HepG2 (cell line): Measurements from ENCODE around the gene CAPN10. TPM values are rescaled to one million over a fixed set of nuclear protein-coding genes. Genes with fewer than 3 reads are reported as not detected.

Experiments
- CERS6 ChIP-seq: sonication (generic); formaldehyde crosslinking; IDR thresholded peaks from 2 replicates; pipeline ENCODE4 v1.5.0; 2020; ENCODE audit warnings: missing genetic modification reagents
- E2F5 ChIP-seq: sonication (generic); formaldehyde crosslinking; conservative IDR thresholded peaks from 2 replicates; pipeline ENCODE4 v1.4.0; 2020; ENCODE audit warnings: missing genetic modification reagents
- ELF4 ChIP-seq: sonication (generic); formaldehyde crosslinking; IDR thresholded peaks from 2 replicates; pipeline ENCODE4 v1.5.0; 2020; ENCODE audit warnings: missing genetic modification reagents, mild to moderate bottlenecking, moderate library complexity, borderline replicate concordance
- ETV5 ChIP-seq: IDR thresholded peaks from 2 replicates; pipeline ENCODE4 v1.6.1; 2018; ENCODE audit warnings: missing biosample characterization, missing genetic modification reagents, inconsistent platforms, borderline replicate concordance
- GLMP ChIP-seq: sonication (generic); formaldehyde crosslinking; IDR thresholded peaks from 2 replicates; pipeline ENCODE4 v1.9.0; 2021; ENCODE audit warnings: missing genetic modification reagents, mild to moderate bottlenecking, borderline replicate concordance
- HOMEZ ChIP-seq: IDR thresholded peaks from 2 replicates; pipeline ENCODE4 v1.6.1; 2016; ENCODE audit warnings: low read depth
- PBX2 ChIP-seq: IDR thresholded peaks from 2 replicates; pipeline ENCODE4 v1.6.1; 2016; ENCODE audit warnings: control low read depth
- RELA ChIP-seq: sonication (generic); formaldehyde crosslinking; IDR thresholded peaks from 2 replicates; pipeline ENCODE4 v1.4.0; 2020; ENCODE audit warnings: missing genetic modification reagents
- ZNF207 ChIP-seq: fragments of 450-650 bp; IDR thresholded peaks from 2 replicates; pipeline ENCODE4 v1.6.1; 2016; ENCODE audit warnings: antibody characterized with exemption, borderline replicate concordance
- ZNF230 ChIP-seq: sonication (generic); formaldehyde crosslinking; IDR thresholded peaks from 2 replicates; pipeline ENCODE4 v1.4.0; 2020; ENCODE audit warnings: mild to moderate bottlenecking, missing genetic modification reagents
- ZNF44 ChIP-seq: sonication (generic); formaldehyde crosslinking; IDR thresholded peaks from 2 replicates; pipeline ENCODE4 v1.5.1; 2020; ENCODE audit warnings: mild to moderate bottlenecking, missing genetic modification reagents
- ZNF816 ChIP-seq: sonication (generic); formaldehyde crosslinking; IDR thresholded peaks from 2 replicates; pipeline ENCODE4 v1.8.0; 2022; ENCODE audit warnings: missing genetic modification reagents, mild to moderate bottlenecking, borderline replicate concordance
- polyA plus RNA-seq, 8 experiments: library from polyadenylated mRNA; depleted of rRNA in 3 of 8; stranded (reverse) in 7 of 8; unstranded in 1 of 8; fragments of >200 nt; fragmentation: Illumina TruSeq in 4 of 8; extraction: Trizol in 4 of 8; gene quantifications; 2 replicates each; pipeline versions ENCODE4 v1.2.1 to v1.2.3, GENCODE V29; 2011 to 2016; ENCODE audit warnings: low read depth in 4 of 8, missing spikeins in 1 of 8, mixed read lengths in 1 of 8; ENCODE audit not compliant: insufficient read depth in 1 of 8
- total RNA-seq, 5 experiments: library from RNA; depleted of rRNA; stranded (reverse); fragments of >200 nt; fragmentation: Illumina TruSeq; extraction: Trizol; gene quantifications; 2 replicates each; pipeline ENCODE4 v1.2.3, GENCODE V29; 2016; ENCODE audit warnings: low read depth in 1 of 5
- TF ChIP-seq, protein P1 (sequence below): sonication (generic); formaldehyde crosslinking; IDR thresholded peaks from 2 replicates; pipeline ENCODE4 v1.4.0; 2020; ENCODE audit warnings: mild to moderate bottlenecking, missing genetic modification reagents
- TF ChIP-seq, protein P2 (sequence below): IDR thresholded peaks from 2 replicates; pipeline ENCODE4 v1.6.1; 2016; ENCODE audit warnings: low read depth, control low read depth
- TF ChIP-seq, protein P3 (sequence below): sonication (generic); formaldehyde crosslinking; IDR thresholded peaks from 2 replicates; pipeline ENCODE4 v1.4.0; 2020; ENCODE audit warnings: missing genetic modification reagents
- TF ChIP-seq, protein P4 (sequence below): sonication (generic); formaldehyde crosslinking; conservative IDR thresholded peaks from 2 replicates; pipeline ENCODE4 v1.8.0; 2022; ENCODE audit warnings: mild to moderate bottlenecking, moderate library complexity, missing genetic modification reagents

Gene CAPN10
- total and polyA plus RNA-seq, 2 of the 13 experiments (the other 11 are each of a cell fraction or from before 2014, with no cell fraction given): 27.6 to 32.4 TPM

- TF ChIP-seq, protein P1, sequence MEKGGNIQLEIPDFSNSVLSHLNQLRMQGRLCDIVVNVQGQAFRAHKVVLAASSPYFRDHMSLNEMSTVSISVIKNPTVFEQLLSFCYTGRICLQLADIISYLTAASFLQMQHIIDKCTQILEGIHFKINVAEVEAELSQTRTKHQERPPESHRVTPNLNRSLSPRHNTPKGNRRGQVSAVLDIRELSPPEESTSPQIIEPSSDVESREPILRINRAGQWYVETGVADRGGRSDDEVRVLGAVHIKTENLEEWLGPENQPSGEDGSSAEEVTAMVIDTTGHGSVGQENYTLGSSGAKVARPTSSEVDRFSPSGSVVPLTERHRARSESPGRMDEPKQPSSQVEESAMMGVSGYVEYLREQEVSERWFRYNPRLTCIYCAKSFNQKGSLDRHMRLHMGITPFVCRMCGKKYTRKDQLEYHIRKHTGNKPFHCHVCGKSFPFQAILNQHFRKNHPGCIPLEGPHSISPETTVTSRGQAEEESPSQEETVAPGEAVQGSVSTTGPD (CRISPR knock-in tag): no peak
- TF ChIP-seq PBX2 (CRISPR knock-in tag): no peak
- TF ChIP-seq ZNF816 (CRISPR knock-in tag): peak; percentile 90; the same call in 1 of the 2 replicates
- TF ChIP-seq ZNF230 (CRISPR knock-in tag): peak; percentile 69
- peak; percentile 40 for TF ChIP-seq HOMEZ (CRISPR knock-in tag)
- TF ChIP-seq RELA (CRISPR knock-in tag): no peak
- peak; percentile 62; the same call in 1 of the 2 replicates for TF ChIP-seq ETV5 (CRISPR knock-in tag)
- peak; percentile 44; the same call in 1 of the 2 replicates for TF ChIP-seq E2F5 (CRISPR knock-in tag)
- TF ChIP-seq, protein P2, sequence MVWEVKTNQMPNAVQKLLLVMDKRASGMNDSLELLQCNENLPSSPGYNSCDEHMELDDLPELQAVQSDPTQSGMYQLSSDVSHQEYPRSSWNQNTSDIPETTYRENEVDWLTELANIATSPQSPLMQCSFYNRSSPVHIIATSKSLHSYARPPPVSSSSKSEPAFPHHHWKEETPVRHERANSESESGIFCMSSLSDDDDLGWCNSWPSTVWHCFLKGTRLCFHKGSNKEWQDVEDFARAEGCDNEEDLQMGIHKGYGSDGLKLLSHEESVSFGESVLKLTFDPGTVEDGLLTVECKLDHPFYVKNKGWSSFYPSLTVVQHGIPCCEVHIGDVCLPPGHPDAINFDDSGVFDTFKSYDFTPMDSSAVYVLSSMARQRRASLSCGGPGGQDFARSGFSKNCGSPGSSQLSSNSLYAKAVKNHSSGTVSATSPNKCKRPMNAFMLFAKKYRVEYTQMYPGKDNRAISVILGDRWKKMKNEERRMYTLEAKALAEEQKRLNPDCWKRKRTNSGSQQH: peak; percentile 74
- no peak for TF ChIP-seq ZNF207
- TF ChIP-seq ZNF44 (CRISPR knock-in tag): no peak; the same call in 1 of the 2 replicates
- TF ChIP-seq, protein P3, sequence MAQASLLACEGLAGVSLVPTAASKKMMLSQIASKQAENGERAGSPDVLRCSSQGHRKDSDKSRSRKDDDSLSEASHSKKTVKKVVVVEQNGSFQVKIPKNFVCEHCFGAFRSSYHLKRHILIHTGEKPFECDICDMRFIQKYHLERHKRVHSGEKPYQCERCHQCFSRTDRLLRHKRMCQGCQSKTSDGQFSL (CRISPR knock-in tag): no peak
- TF ChIP-seq GLMP (CRISPR knock-in tag): no peak
- TF ChIP-seq ELF4 (CRISPR knock-in tag): peak; percentile 99
- no peak; the same call in 1 of the 2 replicates for TF ChIP-seq CERS6 (CRISPR knock-in tag)
- TF ChIP-seq, protein P4, sequence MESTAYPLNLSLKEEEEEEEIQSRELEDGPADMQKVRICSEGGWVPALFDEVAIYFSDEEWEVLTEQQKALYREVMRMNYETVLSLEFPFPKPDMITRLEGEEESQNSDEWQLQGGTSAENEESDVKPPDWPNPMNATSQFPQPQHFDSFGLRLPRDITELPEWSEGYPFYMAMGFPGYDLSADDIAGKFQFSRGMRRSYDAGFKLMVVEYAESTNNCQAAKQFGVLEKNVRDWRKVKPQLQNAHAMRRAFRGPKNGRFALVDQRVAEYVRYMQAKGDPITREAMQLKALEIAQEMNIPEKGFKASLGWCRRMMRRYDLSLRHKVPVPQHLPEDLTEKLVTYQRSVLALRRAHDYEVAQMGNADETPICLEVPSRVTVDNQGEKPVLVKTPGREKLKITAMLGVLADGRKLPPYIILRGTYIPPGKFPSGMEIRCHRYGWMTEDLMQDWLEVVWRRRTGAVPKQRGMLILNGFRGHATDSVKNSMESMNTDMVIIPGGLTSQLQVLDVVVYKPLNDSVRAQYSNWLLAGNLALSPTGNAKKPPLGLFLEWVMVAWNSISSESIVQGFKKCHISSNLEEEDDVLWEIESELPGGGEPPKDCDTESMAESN (CRISPR knock-in tag): peak; percentile 79; the same call in 1 of the 2 replicates
These were observed 25.8 kb upstream of the CAPN10 start (continued) for GRCh38 chr2:240560480-240561324.
